ENCODE data around the gene MTARC1.

Gene MTARC1

GRCh38 chr1:220747437-220748088 lies 39.1 kb upstream of the MTARC1 start:
- H3K36me3 ChIP-seq (ENCODE audit: control insufficient read depth, insufficient read depth, low read length): no peaks in the 10 kb centered on the region
- peaks cover 30% of the 10 kb centered on the region for H3K79me2 ChIP-seq
- no peaks in the 10 kb centered on the region for H3K27me3 ChIP-seq (ENCODE audit: control insufficient read depth, insufficient read depth, low read length)
- peak overlapping the region; percentile 88 for H3K27ac ChIP-seq
- H3K9ac ChIP-seq: no peak overlapping the region
- no peaks in the 10 kb centered on the region for H3K9me3 ChIP-seq (ENCODE audit: control insufficient read depth, low read length)
- peak overlapping the region; percentile 88 for H3K4me2 ChIP-seq (ENCODE audit: low read length)
- TF ChIP-seq, protein P1, sequence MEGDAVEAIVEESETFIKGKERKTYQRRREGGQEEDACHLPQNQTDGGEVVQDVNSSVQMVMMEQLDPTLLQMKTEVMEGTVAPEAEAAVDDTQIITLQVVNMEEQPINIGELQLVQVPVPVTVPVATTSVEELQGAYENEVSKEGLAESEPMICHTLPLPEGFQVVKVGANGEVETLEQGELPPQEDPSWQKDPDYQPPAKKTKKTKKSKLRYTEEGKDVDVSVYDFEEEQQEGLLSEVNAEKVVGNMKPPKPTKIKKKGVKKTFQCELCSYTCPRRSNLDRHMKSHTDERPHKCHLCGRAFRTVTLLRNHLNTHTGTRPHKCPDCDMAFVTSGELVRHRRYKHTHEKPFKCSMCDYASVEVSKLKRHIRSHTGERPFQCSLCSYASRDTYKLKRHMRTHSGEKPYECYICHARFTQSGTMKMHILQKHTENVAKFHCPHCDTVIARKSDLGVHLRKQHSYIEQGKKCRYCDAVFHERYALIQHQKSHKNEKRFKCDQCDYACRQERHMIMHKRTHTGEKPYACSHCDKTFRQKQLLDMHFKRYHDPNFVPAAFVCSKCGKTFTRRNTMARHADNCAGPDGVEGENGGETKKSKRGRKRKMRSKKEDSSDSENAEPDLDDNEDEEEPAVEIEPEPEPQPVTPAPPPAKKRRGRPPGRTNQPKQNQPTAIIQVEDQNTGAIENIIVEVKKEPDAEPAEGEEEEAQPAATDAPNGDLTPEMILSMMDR (IDR thresholded peaks at IDR 0.05): no peak
- peak overlapping the region; percentile 87 for H3K4me3 ChIP-seq (ENCODE audit: low read depth, low read length)
- peaks cover 6% of the 10 kb centered on the region for H3K4me1 ChIP-seq
- peak overlapping the region; percentile 79 for H2AFZ ChIP-seq

- peak within 1 kb of the TSS; percentile 88 for H3K4me2 ChIP-seq (ENCODE audit: low read length)
- TF ChIP-seq, protein P1 (IDR thresholded peaks at IDR 0.05): no peak
- peaks cover 6% of the 10 kb centered on the region for H3K4me1 ChIP-seq
- peak within 1 kb of the TSS; percentile 67 for H3K9ac ChIP-seq
- H3K36me3 ChIP-seq (ENCODE audit: control insufficient read depth, insufficient read depth, low read length): no peaks in the 10 kb centered on the region
- no peaks in the 10 kb centered on the region for H3K27me3 ChIP-seq (ENCODE audit: control insufficient read depth, insufficient read depth, low read length)
- H3K4me3 ChIP-seq (ENCODE audit: low read depth, low read length): peak within 1 kb of the TSS; percentile 87
- H3K79me2 ChIP-seq: peaks cover 30% of the 10 kb centered on the region
- peak within 1 kb of the TSS; percentile 79 for H2AFZ ChIP-seq
- no peaks in the 10 kb centered on the region for H3K9me3 ChIP-seq (ENCODE audit: control insufficient read depth, low read length)
- peak within 1 kb of the TSS; percentile 88 for H3K27ac ChIP-seq
These were observed 38.4 kb upstream of the MTARC1 start, which contains the start of gene MTARC2 for GRCh38 chr1:220748089-220748934. MTARC2 (plus strand) TSS chr1:220748322; CDS start chr1:220748532, 210 bp downstream.

DNA sequence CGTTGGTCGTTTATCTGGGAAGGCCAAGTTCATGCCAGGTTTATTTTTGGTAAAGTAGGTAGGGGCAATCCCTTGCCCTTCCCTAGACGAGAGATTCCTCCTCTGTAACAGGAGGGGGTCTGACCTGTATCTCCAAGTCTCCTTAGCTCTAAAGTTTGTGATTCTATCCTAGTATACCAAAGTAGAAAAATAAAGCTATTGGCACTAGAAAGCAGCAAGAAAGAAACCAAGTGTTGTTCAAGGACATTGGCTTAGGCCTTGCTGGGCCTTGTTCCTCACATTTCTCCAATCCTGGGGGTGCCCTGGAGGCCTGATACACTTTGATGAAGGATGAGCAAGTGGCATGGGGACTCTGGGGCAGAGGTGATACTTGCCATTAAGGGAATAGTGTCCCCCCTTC lies 37.8 kb upstream of the MTARC1 start:
- peak overlapping the region; percentile 88 for H3K4me2 ChIP-seq (ENCODE audit: low read length)
- peaks cover 30% of the 10 kb centered on the region for H3K79me2 ChIP-seq
- peaks cover 10% of the 10 kb centered on the region for H3K4me1 ChIP-seq
- peak overlapping the region; percentile 67 for H3K9ac ChIP-seq
- no peaks in the 10 kb centered on the region for H3K27me3 ChIP-seq (ENCODE audit: control insufficient read depth, insufficient read depth, low read length)
- peak overlapping the region; percentile 87 for H3K4me3 ChIP-seq (ENCODE audit: low read depth, low read length)
- H3K36me3 ChIP-seq (ENCODE audit: control insufficient read depth, insufficient read depth, low read length): no peaks in the 10 kb centered on the region
- no peak overlapping the region for H2AFZ ChIP-seq
- H3K27ac ChIP-seq: peak overlapping the region; percentile 88
- TF ChIP-seq, protein P1 (IDR thresholded peaks at IDR 0.05): no peak
- no peaks in the 10 kb centered on the region for H3K9me3 ChIP-seq (ENCODE audit: control insufficient read depth, low read length)

DNA sequence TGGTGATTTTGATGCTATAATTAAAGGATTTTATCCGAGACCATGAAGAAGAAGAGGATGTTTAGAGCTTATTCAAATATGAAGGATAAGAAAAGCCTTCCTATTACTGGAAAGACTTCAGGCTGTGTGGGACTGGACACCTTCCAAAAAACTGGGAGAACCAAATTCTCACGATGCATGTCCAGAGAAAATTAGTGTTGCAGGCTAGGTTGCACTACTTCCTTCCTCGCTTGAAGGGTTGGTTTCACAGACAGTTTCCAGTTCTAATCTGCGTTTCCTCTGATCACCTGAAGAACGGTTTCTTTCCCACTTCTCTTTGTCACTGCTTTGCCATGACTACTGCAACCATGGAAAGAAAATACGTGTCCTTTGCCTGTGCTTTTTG lies 36.6 kb upstream of the MTARC1 start:
- Histone ChIP-seq H3K27me3 (ENCODE audit: control insufficient read depth, insufficient read depth, low read length) (no peaks in the 10 kb centered on the region), H3K4me3 (ENCODE audit: low read depth, low read length) (peak overlapping the region; percentile 87), H3K79me2 (peaks cover 30% of the 10 kb centered on the region), H3K27ac (peak overlapping the region; percentile 88), H3K36me3 (ENCODE audit: control insufficient read depth, insufficient read depth, low read length) (no peaks in the 10 kb centered on the region), H3K4me1 (peaks cover 22% of the 10 kb centered on the region), H3K9me3 (ENCODE audit: control insufficient read depth, low read length) (no peaks in the 10 kb centered on the region), H2AFZ (no peak overlapping the region), H3K4me2 (ENCODE audit: low read length) (peak overlapping the region; percentile 88), H3K9ac (no peak overlapping the region)
- TF ChIP-seq, protein P1 (IDR thresholded peaks at IDR 0.05): no peak
